SU-DHL-6 (cell line): ENCODE data around the gene MYB.

Experiments
- CTCF ChIP-seq: fragments of 200-600 bp; sonication (generic); IDR thresholded peaks from one replicate; pipeline ENCODE4 v1.5.1; 2017; ENCODE audit warnings: antibody characterized with exemption, mild to moderate bottlenecking, low read length, moderate library complexity; ENCODE audit not compliant: insufficient read depth, poor library complexity, severe bottlenecking
- EZH2phosphoT487 ChIP-seq: fragments of 200-600 bp; sonication (generic), shearing (Covaris generic); conservative IDR thresholded peaks from 2 replicates; pipeline ENCODE4 v1.6.1; 2018; ENCODE audit warnings: mild to moderate bottlenecking, antibody characterized with exemption, low read length, moderate library complexity, mixed read lengths

- no peak for TF ChIP-seq EZH2phosphoT487
- TF ChIP-seq CTCF = no peak
These were observed 70.7 kb downstream of the MYB start for GRCh38 chr6:135251498-135252441.
